GM12873 (cell line): ENCODE data around the gene NPHS1.

ENCODE experiments used
- TF ChIP-seq, protein P1 (sequence below): IDR thresholded peaks from 2 replicates; pipeline ENCODE4 v1.5.1; 2012; ENCODE audit warnings: low read depth, mild to moderate bottlenecking, moderate library complexity, low read length, control low read depth; ENCODE audit not compliant: insufficient read depth; ENCODE audit errors: missing control alignments

Gene NPHS1

DNA sequence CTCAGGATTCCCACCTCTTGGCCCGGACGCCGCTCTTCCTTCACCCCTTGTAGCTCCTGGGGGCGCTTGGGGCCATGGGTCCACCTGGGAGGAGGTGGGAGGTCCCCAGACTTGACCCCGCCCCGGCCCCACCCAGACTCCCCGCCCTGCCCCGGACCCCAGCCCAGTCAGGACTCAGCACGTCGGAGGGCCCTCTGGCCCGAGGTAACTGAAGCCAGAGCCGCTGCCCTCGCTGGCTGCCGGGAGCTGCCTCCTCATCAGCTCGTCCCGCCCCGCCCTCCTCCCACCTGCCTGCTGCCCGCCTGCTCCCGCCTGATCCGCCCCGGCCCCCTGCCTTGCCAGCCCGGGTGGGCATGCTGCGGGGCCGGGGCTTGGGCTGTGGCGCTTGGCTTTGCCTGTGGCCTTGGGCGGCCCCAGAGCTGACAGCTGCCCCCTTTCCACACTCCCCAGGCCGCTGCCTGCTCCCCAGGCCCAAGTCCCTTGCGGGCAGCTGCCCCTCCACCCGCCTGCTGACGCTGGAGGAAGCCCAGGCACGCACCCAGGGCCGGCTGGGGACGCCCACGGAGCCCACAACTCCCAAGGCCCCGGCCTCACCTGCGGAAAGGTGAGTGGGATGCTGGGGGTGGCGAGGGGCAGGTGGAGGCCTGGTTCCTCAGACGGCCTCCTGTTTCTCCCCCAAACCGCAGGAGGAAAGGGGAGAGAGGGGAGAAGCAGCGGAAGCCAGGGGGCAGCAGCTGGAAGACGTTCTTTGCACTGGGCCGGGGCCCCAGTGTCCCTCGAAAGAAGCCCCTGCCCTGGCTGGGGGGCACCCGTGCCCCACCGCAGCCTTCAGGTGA lies 67.6 kb downstream of the NPHS1 start:
- TF ChIP-seq, protein P1, sequence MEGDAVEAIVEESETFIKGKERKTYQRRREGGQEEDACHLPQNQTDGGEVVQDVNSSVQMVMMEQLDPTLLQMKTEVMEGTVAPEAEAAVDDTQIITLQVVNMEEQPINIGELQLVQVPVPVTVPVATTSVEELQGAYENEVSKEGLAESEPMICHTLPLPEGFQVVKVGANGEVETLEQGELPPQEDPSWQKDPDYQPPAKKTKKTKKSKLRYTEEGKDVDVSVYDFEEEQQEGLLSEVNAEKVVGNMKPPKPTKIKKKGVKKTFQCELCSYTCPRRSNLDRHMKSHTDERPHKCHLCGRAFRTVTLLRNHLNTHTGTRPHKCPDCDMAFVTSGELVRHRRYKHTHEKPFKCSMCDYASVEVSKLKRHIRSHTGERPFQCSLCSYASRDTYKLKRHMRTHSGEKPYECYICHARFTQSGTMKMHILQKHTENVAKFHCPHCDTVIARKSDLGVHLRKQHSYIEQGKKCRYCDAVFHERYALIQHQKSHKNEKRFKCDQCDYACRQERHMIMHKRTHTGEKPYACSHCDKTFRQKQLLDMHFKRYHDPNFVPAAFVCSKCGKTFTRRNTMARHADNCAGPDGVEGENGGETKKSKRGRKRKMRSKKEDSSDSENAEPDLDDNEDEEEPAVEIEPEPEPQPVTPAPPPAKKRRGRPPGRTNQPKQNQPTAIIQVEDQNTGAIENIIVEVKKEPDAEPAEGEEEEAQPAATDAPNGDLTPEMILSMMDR, result no peak

DNA sequence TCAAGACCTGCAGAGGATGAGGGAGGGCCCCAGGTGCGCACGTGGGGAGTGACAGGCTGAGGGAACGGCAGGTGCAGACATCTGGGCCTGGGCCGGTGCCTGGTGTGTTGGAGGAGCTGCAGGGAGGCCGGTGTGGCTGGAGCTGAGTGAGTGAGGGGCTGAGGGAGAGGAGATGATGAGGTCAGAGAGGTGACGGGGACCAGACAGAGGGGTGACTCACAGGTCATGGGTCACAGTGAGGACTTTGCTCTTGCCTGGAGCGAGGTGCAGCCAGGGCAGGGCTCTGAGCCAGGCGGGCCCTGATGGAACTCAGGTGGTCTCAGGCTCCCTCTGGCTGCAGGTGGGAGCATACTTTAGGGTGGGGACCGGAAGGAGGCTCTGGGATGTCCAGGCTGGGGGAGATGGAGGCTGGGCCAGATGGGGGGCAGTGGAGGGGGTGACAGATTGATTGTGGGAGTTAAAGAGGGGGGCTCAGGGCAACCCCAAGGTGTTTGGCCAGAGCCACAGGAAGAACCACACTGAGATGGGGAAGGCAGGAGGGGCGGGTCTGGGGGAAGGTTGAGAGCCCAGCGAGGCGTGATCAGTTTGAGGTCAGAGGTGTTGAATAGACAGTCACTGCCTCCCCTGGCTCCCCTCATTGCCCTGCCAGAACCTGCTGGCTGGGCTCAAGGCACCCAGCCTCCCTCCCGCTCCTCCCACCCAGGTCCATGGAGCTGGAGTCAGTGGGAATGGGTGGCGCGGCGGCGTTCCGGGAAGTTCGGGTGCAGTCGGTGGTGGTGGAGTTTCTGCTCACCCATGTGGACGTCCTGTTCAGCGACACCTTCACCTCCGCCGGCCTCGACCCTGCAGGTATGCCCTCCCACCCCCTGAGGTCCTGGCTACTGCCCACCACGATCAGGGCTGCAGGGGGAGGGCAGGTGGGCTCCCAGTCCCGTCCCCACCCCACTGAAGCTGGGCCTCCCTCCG lies 68.6 kb downstream of the NPHS1 start:
- TF ChIP-seq, protein P1, result no peak

DNA sequence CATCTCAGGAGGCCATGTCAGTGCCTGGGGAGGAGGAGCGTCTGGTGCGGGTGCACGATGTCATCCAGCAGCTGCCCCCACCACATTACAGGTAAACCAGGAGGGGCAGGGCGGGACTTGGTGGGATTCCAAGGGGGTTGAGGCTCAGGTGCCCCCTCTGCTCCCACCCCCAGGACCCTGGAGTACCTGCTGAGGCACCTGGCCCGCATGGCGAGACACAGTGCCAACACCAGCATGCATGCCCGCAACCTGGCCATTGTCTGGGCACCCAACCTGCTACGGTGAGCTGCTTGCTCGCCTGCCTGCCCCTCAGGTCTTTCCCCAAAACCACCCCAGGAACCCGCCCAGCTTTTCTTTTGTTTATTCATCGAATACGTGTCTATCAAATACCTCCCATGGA lies 69.7 kb downstream of the NPHS1 start:
- TF ChIP-seq, protein P1, result no peak

DNA sequence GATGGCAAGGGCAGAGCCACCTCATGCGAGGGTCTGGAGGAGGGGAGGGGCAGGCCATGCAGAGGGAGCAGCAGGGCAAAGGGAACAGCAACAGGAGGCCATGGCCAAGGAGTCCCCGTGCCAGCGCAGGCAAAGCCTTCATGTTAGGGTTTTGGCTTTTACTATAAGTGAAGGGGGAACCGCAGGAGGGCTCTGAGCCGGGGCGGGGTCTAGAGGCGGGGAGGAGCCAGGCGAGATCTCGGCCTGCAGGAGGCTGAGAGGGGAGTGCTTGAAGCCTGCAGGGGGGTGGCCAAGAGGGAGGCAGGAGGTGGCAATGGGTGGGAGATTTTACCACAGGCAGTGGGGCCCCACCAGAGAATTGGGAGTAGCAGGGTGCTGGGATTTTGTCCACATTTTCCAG lies 70.7 kb downstream of the NPHS1 start:
- TF ChIP-seq, protein P1, result no peak

DNA sequence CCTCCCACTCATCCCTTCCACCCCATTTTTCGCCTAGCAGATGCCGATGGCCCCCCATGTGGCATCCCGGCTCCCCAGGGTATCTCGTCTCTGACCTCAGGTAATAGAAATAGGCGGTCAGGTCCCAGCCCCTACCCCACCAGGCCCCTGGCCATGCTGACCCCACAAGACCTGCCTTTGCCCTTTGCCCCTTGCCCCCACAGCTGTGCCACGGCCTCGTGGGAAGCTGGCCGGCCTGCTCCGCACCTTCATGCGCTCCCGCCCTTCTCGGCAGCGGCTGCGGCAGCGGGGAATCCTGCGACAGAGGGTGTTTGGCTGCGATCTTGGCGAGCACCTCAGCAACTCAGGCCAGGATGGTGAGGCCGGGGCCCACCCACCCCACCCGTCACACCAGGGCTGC lies 71.6 kb downstream of the NPHS1 start:
- TF ChIP-seq, protein P1, result no peak

DNA sequence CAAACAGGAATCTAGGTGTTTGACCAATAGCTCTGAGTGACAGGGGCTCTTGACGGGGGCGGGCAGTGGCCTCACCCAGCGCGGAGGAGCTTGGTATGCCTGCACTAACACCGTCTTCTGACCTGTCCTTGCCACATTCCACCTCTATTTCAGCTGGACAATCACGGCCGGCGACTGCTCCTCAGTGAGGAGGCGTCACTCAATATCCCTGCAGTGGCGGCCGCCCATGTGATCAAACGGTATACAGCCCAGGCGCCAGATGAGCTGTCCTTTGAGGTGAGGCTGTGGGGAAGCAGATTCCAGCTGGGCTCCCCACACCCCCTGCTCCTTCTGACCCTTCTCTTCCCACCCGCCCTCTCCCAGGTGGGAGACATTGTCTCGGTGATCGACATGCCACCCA lies 72.2 kb downstream of the NPHS1 start:
- TF ChIP-seq, protein P1, result no peak

DNA sequence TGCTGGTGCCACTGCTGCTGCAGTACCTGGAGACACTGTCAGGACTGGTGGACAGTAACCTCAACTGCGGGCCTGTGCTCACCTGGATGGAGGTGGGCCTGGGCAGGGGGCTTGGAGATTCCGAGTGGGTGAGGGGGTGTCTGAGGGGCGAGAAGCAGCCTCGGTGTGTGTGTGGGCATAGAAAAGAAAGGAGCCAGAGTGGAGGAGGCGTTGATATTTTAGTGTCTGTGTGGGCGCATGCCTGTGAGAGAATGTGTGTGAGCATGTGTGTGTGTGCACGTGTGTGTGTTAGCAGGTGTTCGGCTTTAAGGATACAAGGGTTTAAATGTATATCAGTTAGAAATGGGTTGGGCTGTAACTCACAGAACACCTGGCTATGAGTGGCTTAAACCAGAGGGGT lies 73.3 kb downstream of the NPHS1 start:
- TF ChIP-seq, protein P1, result no peak
